H1 (cell line): ENCODE measurements around the gene AIF1. TPM values are rescaled to one million over a fixed set of nuclear protein-coding genes. Genes with fewer than 3 reads are reported as not detected.

Experiments
- CTCF ChIA-PET: fragments of 300-600 bp; sonication (Branson Sonifier 250); formaldehyde crosslinking; loops from one replicate; lab custom pipeline; 2021; ENCODE audit not compliant: partially characterized antibody; lab: Charles Lee
- POLR2A ChIA-PET: fragments of 300-600 bp; sonication (Branson Sonifier 250); formaldehyde crosslinking; loops from one replicate; lab custom pipeline; 2021; ENCODE audit warnings: inconsistent platforms; ENCODE audit not compliant: partially characterized antibody; lab: Charles Lee
- DNase-seq, 2 experiments: peaks; one replicate each; pipeline versions ENCODE4 v3.0.0 to v3.0.0-alpha.2; 2010 to 2022; ENCODE audit warnings: low spot score in 2 of 2, low read depth in 1 of 2, mixed read lengths in 1 of 2
- FAIRE-seq: peaks from 2 replicates; lab custom pipeline; 2011; peaks lifted over from hg19 to GRCh38; lab: Jason Lieb, UNC
- H2AFZ ChIP-seq: 2 replicates; pipeline ENCODE4 v1.8.1; 2012; ENCODE audit warnings: low read length, inconsistent platforms
- H2AK5ac ChIP-seq: 2 replicates; pipeline ENCODE4 v1.6.1; 2013; ENCODE audit warnings: low read depth, low read length
- H2BK120ac ChIP-seq: replicated peaks from 2 replicates; pipeline ENCODE3; 2013; ENCODE audit warnings: low read depth, low read length, inconsistent platforms
- H2BK12ac ChIP-seq: 2 replicates; pipeline ENCODE4 v1.6.1; 2013; ENCODE audit warnings: low read depth, low read length
- H2BK15ac ChIP-seq: 2 replicates; pipeline ENCODE4 v1.6.1; 2013; ENCODE audit warnings: low read length
- H2BK20ac ChIP-seq: 2 replicates; pipeline ENCODE4 v1.6.1; 2013; ENCODE audit warnings: low read length
- H2BK5ac ChIP-seq: 2 replicates; pipeline ENCODE4 v1.6.1; 2013; ENCODE audit warnings: low read depth, low read length
- H3K14ac ChIP-seq: 2 replicates; pipeline ENCODE4 v1.6.1; 2013; ENCODE audit warnings: inconsistent platforms; ENCODE audit not compliant: insufficient read length
- H3K18ac ChIP-seq: 2 replicates; pipeline ENCODE4 v1.6.1; 2013; ENCODE audit warnings: low read length; ENCODE audit errors: extremely low read depth
- H3K23ac ChIP-seq: 2 replicates; pipeline ENCODE4 v1.6.1; 2013; ENCODE audit warnings: inconsistent platforms; ENCODE audit not compliant: insufficient read length
- H3K23me2 ChIP-seq: 2 replicates; pipeline ENCODE4 v1.6.1; 2013; ENCODE audit warnings: low read depth, low read length
- H3K27ac ChIP-seq: 2 replicates; pipeline ENCODE4 v1.6.1; 2011; ENCODE audit warnings: low read depth, low read length, inconsistent platforms
- H3K27me3 ChIP-seq, 4 experiments: replicated peaks in 1 of 4; 1 replicate in 1 of 4; 2 replicates in 3 of 4; pipeline versions ENCODE4 v1.6.1 to v1.8.1; 2011 to 2013; ENCODE audit warnings: low read length in 3 of 4, mild to moderate bottlenecking in 3 of 4, inconsistent platforms in 2 of 4, mixed read lengths in 2 of 4, moderate library complexity in 1 of 4; ENCODE audit not compliant: control insufficient read depth in 3 of 4, insufficient read depth in 3 of 4; ENCODE audit errors: extremely low read depth in 1 of 4
- H3K36me3 ChIP-seq, 4 experiments: 2 replicates each; pipeline versions ENCODE4 v1.6.1 to v1.8.1; 2011 to 2013; ENCODE audit warnings: mild to moderate bottlenecking in 4 of 4, low read length in 3 of 4, moderate library complexity in 2 of 4, control low read depth in 1 of 4, inconsistent platforms in 1 of 4; ENCODE audit not compliant: insufficient read depth in 4 of 4, control insufficient read depth in 2 of 4
- H3K4ac ChIP-seq: replicated peaks from 2 replicates; pipeline ENCODE3; 2013; ENCODE audit warnings: low read length, low read depth, mixed read lengths, inconsistent platforms; ENCODE audit not compliant: insufficient read length
- H3K4me1 ChIP-seq, 4 experiments: replicated peaks in 1 of 4; 1 replicate in 1 of 4; 2 replicates in 3 of 4; pipeline versions ENCODE4 v1.6.1 to v1.8.1; 2011 to 2013; ENCODE audit warnings: low read length in 3 of 4, inconsistent platforms in 2 of 4, mixed read lengths in 1 of 4; ENCODE audit not compliant: insufficient read depth in 4 of 4, control insufficient read depth in 3 of 4
- H3K4me2 ChIP-seq, 2 experiments: 2 replicates each; pipeline versions ENCODE4 v1.6.1 to v1.8.1; 2011 to 2013; ENCODE audit warnings: low read depth in 2 of 2, low read length in 2 of 2, control low read depth in 1 of 2, inconsistent platforms in 1 of 2, mild to moderate bottlenecking in 1 of 2; ENCODE audit not compliant: insufficient read depth in 1 of 2
- H3K4me3 ChIP-seq, 4 experiments: fragments of 200-600, 300-600 bp in 1 of 4; sonication (generic), shearing (Covaris generic), sonication (Bioruptor Twin) in 1 of 4; 2 replicates each; pipeline versions ENCODE4 v1.5.1 to v1.8.1; 2011 to 2016; ENCODE audit warnings: low read length in 4 of 4, low read depth in 3 of 4, control low read depth in 2 of 4, inconsistent platforms in 2 of 4, mild to moderate bottlenecking in 2 of 4, mixed read lengths in 1 of 4, moderate library complexity in 1 of 4; ENCODE audit not compliant: insufficient read depth in 2 of 4; ENCODE audit errors: extremely low read depth in 1 of 4
- H3K56ac ChIP-seq: replicated peaks from 2 replicates; pipeline ENCODE3; 2013; ENCODE audit warnings: low read depth, mild to moderate bottlenecking, mixed read lengths, low read length, inconsistent platforms; ENCODE audit not compliant: insufficient read length
- H3K79me1 ChIP-seq: 2 replicates; pipeline ENCODE4 v1.6.1; 2013; ENCODE audit warnings: low read depth, low read length, control low read depth
- H3K79me2 ChIP-seq, 2 experiments: 2 replicates each; pipeline versions ENCODE4 v1.6.1 to v1.8.1; 2012 to 2013; ENCODE audit warnings: low read length in 2 of 2, mild to moderate bottlenecking in 2 of 2, inconsistent platforms in 1 of 2; ENCODE audit not compliant: insufficient read depth in 2 of 2, control insufficient read depth in 1 of 2
- H3K9ac ChIP-seq, 4 experiments: replicated peaks in 1 of 4; 1 replicate in 1 of 4; 2 replicates in 3 of 4; pipeline versions ENCODE4 v1.6.1 to v1.8.1; 2011 to 2013; ENCODE audit warnings: low read depth in 3 of 4, low read length in 3 of 4, control low read depth in 2 of 4, mild to moderate bottlenecking in 2 of 4, moderate library complexity in 2 of 4, inconsistent platforms in 1 of 4; ENCODE audit errors: extremely low read depth in 1 of 4
- H3K9me3 ChIP-seq, 2 experiments: 2 replicates each; pipeline versions ENCODE4 v1.6.1 to v1.8.1; 2012 to 2013; ENCODE audit warnings: mild to moderate bottlenecking in 2 of 2, moderate library complexity in 2 of 2, control low read depth in 1 of 2, inconsistent platforms in 1 of 2, low read depth in 1 of 2, low read length in 1 of 2, mixed read lengths in 1 of 2; ENCODE audit not compliant: insufficient read depth in 2 of 2
- H4K20me1 ChIP-seq, 2 experiments: replicated peaks in 1 of 2; 2 replicates each; pipeline versions ENCODE3 to v1.8.1; 2011 to 2013; ENCODE audit warnings: inconsistent platforms in 2 of 2, low read length in 2 of 2, mild to moderate bottlenecking in 1 of 2; ENCODE audit not compliant: insufficient read depth in 2 of 2, control insufficient read depth in 1 of 2
- H4K5ac ChIP-seq: 2 replicates; pipeline ENCODE4 v1.6.1; 2013; ENCODE audit warnings: low read length, low read depth, mixed read lengths, inconsistent platforms; ENCODE audit not compliant: insufficient read length
- H4K8ac ChIP-seq: 2 replicates; pipeline ENCODE4 v1.8.0; 2013; ENCODE audit warnings: mild to moderate bottlenecking, moderate library complexity, low read length, inconsistent platforms; ENCODE audit not compliant: insufficient read depth; ENCODE audit errors: extremely low read depth
- H4K91ac ChIP-seq: replicated peaks from 2 replicates; pipeline ENCODE3; 2013; ENCODE audit warnings: low read length, mixed read lengths, inconsistent platforms; ENCODE audit not compliant: insufficient read length
- ASH2L ChIP-seq: fragments of 200-600, 300-600 bp; sonication (generic); IDR thresholded peaks from one replicate; pipeline ENCODE4 v1.7.1; 2017; ENCODE audit warnings: low read length
- BRCA1 ChIP-seq: IDR thresholded peaks from 2 replicates; pipeline ENCODE4 v1.6.1; 2012; ENCODE audit warnings: low read depth, low read length, improper control_type of control experiment
- CREB1 ChIP-seq: IDR thresholded peaks from 2 replicates; pipeline ENCODE4 v1.6.1; 2012; ENCODE audit warnings: inconsistent platforms
- EP300 ChIP-seq, 2 experiments: IDR thresholded peaks; 1 replicate in 1 of 2; 2 replicates in 1 of 2; pipeline ENCODE4 v1.6.1; 2011 to 2012; ENCODE audit warnings: low read depth in 2 of 2, low read length in 2 of 2, mild to moderate bottlenecking in 2 of 2, borderline replicate concordance in 1 of 2, inconsistent platforms in 1 of 2, moderate library complexity in 1 of 2
- HDAC2 ChIP-seq, 2 experiments: fragments of 300-600 bp in 1 of 2; sonication (generic) in 1 of 2; IDR thresholded peaks; 2 replicates each; pipeline ENCODE4 v1.6.1; 2011 to 2012; ENCODE audit warnings: low read depth in 2 of 2, low read length in 2 of 2, mild to moderate bottlenecking in 2 of 2, moderate library complexity in 2 of 2, borderline replicate concordance in 1 of 2, inconsistent platforms in 1 of 2
- JUND ChIP-seq: IDR thresholded peaks from 2 replicates; pipeline ENCODE4 v1.6.1; 2011; ENCODE audit warnings: mild to moderate bottlenecking, improper control_type of control experiment, low read length
- KDM1A ChIP-seq: fragments of 200-600, 300-600 bp; sonication (generic); IDR thresholded peaks from 2 replicates; pipeline ENCODE4 v1.7.1; 2016; ENCODE audit warnings: mild to moderate bottlenecking, low read length, borderline replicate concordance
- PHF8 ChIP-seq: fragments of 200-600 bp; sonication (generic); conservative IDR thresholded peaks from 2 replicates; pipeline ENCODE4 v1.7.1; 2012; ENCODE audit warnings: low read depth, mild to moderate bottlenecking, inconsistent platforms, low read length, moderate library complexity
- POU5F1 ChIP-seq: IDR thresholded peaks from 2 replicates; pipeline ENCODE4 v1.6.1; 2011; ENCODE audit warnings: low read depth, mild to moderate bottlenecking, low read length, moderate library complexity
- RBBP5 ChIP-seq: IDR thresholded peaks from 2 replicates; pipeline ENCODE4 v1.7.1; 2012; ENCODE audit warnings: low read depth, mild to moderate bottlenecking, inconsistent platforms, low read length, moderate library complexity, borderline replicate concordance
- SIN3A ChIP-seq, 2 experiments: IDR thresholded peaks in 1 of 2; conservative IDR thresholded peaks in 1 of 2; 2 replicates each; pipeline ENCODE4 v1.6.1; 2011 to 2012; ENCODE audit warnings: low read length in 2 of 2, improper control_type of control experiment in 1 of 2, low read depth in 1 of 2, mild to moderate bottlenecking in 1 of 2
- SIRT6 ChIP-seq: IDR thresholded peaks from one replicate; pipeline ENCODE4 v1.7.1; 2012; ENCODE audit warnings: low read length, inconsistent platforms
- SIX5 ChIP-seq: IDR thresholded peaks from 2 replicates; pipeline ENCODE4 v1.6.1; 2011; ENCODE audit warnings: mild to moderate bottlenecking, low read depth, low read length
- SRF ChIP-seq: IDR thresholded peaks from 2 replicates; pipeline ENCODE4 v1.6.1; 2011; ENCODE audit warnings: mild to moderate bottlenecking, low read depth, low read length, moderate library complexity
- WGBS, 2 experiments: shearing (Covaris generic) in 1 of 2; methylation state at CpG; one replicate each; pipeline versions ENCODE4 v1.1.6 to v1.1.7; 2013 to 2015; ENCODE audit warnings: low lambda C conversion rate in 2 of 2, mixed read lengths in 2 of 2, inconsistent platforms in 1 of 2, low coverage in 1 of 2, missing lambda C conversion rate in 1 of 2; ENCODE audit not compliant: insufficient replicate concordance in 2 of 2, insufficient coverage in 1 of 2, insufficient read length in 1 of 2; ENCODE audit errors: extremely low coverage in 1 of 2, missing lambda C conversion rate in 1 of 2; 5-methylcytosine and 5-hydroxymethylcytosine counted together
- polyA plus RNA-seq, 7 experiments: library from polyadenylated mRNA; depleted of rRNA in 3 of 7; stranded (reverse) in 5 of 7; unstranded in 2 of 7; fragments of >200 nt in 5 of 7; fragments of 200-250 nt in 2 of 7; gene quantifications; 1 replicate in 5 of 7; 2 replicates in 1 of 7; 4 replicates in 1 of 7; pipeline versions ENCODE4 v1.2.1 to v1.2.3, GENCODE V29; 2011 to 2013; ENCODE audit warnings: missing spikeins in 2 of 7, mixed read lengths in 2 of 7
- total RNA-seq: library from RNA; stranded (reverse); fragmentation: NEBNext Ultra II Directional; extraction: Animal tissue kit (Norgen Biotek cat#: 25700); gene quantifications from 2 replicates; pipeline ENCODE4 v1.2.1, GENCODE V29; 2021

AIF1 gene
- total and polyA plus RNA-seq, 2 of the 8 experiments (the other 6 are each of a cell fraction or from before 2014, with no cell fraction given) = 6.3 to 9.8 TPM

- no peaks in the 10 kb centered on the region for H3K79me2 ChIP-seq
- no peak overlapping the region; the same call in 1 of the 2 replicates for H4K8ac ChIP-seq
- H3K18ac ChIP-seq = no peak overlapping the region
- FAIRE-seq (no peak), DNase-seq (no peak)
- no peaks in the 10 kb centered on the region for H3K27me3 ChIP-seq
- no peak overlapping the region for H2BK5ac ChIP-seq
- H2BK12ac ChIP-seq = no peak overlapping the region
- no peaks in the 10 kb centered on the region for H3K36me3 ChIP-seq
- H4K20me1 ChIP-seq = no peaks in the 10 kb centered on the region
- H3K14ac ChIP-seq = no peak overlapping the region
- no peak overlapping the region for H2BK120ac ChIP-seq
- no peak overlapping the region for H3K4me3 ChIP-seq
- no peaks in the 10 kb centered on the region for H3K79me1 ChIP-seq
- no peak overlapping the region for H3K9ac ChIP-seq
- WGBS, 2 experiments = 88% methylated on average over 6 of the region's 7 CpGs; no CpG with 5 or more reads in 1 of the 2 experiments
- CTCF ChIA-PET = interaction anchor here (1.1 to 22.0 kb wide), 4 partner anchors 10 to 43 kb away, joined by 3 to 640 read pairs (median 308); partner anchors contain the start of genes ATP6V1G2, DDX39B, LST1 and LTB
- H3K56ac ChIP-seq = no peak overlapping the region
- no peak overlapping the region for H4K5ac ChIP-seq
- no peak overlapping the region for H2BK15ac ChIP-seq
- no peaks in the 10 kb centered on the region for H3K9me3 ChIP-seq
- POLR2A ChIA-PET = interaction anchor here (1.2 to 7.3 kb wide), 4 partner anchors 10 to 58 kb away, joined by 3 to 99 read pairs (median 4); partner anchors contain the start of genes ATP6V1G2, DDX39B, LTB and NFKBIL1
- H3K27ac ChIP-seq = no peak overlapping the region
- H3K23ac ChIP-seq = no peak overlapping the region
- no peak overlapping the region for H2AK5ac ChIP-seq
- H2BK20ac ChIP-seq = no peak overlapping the region
- no peak overlapping the region for H3K4ac ChIP-seq
- peaks cover 0 to 4% (median 0%) of the 10 kb centered on the region in 4 experiments; a peak in 1 of 7 replicates for H3K4me1 ChIP-seq
- no peak overlapping the region for H4K91ac ChIP-seq
- no peak overlapping the region for H3K4me2 ChIP-seq
- peak overlapping the region; percentile 17; the same call in 1 of the 2 replicates for H2AFZ ChIP-seq
- H3K23me2 ChIP-seq = 0 out of 2 replicates have a peak, but pooled peaks cover 2% of the 10 kb centered on the region
- no peak for TF ChIP-seq PHF8
- no peak for TF ChIP-seq SIN3A (conservative IDR thresholded peaks at IDR 0.05 in 1 of 2, IDR thresholded peaks at IDR 0.05 in 1 of 2; ENCODE audit: low read depth in 1 of 2, low read length in 2 of 2)
- no peak for TF ChIP-seq ASH2L
- TF ChIP-seq BRCA1 = no peak
- TF ChIP-seq KDM1A = no peak
- TF ChIP-seq RBBP5 = no peak
- no peak for TF ChIP-seq JUND
- no peak for TF ChIP-seq SIX5
- TF ChIP-seq HDAC2 (IDR thresholded peaks at IDR 0.05; ENCODE audit: borderline replicate concordance in 1 of 2, low read depth in 2 of 2, low read length in 2 of 2) = no peak
- no peak for TF ChIP-seq SIRT6
- TF ChIP-seq CREB1 = no peak
- no peak for TF ChIP-seq POU5F1
- no peak for TF ChIP-seq EP300 (IDR thresholded peaks at IDR 0.05; ENCODE audit: borderline replicate concordance in 1 of 2, low read depth in 2 of 2, low read length in 2 of 2)
- TF ChIP-seq SRF = no peak
These were observed 22.6 kb upstream of the AIF1 start for GRCh38 chr6:31592396-31592771.
